GM12878 (cell line): ENCODE data around the gene CNN1. TPM values are rescaled to one million over a fixed set of nuclear protein-coding genes. Genes with fewer than 3 reads are reported as not detected.

Experiments used
- ATAC-seq: fragments of 200-7000 bp; cut with Tn5 transposase; 3 replicates; pipeline ENCODE4 v1.9.1; 2020; ENCODE audit warnings: mild to moderate bottlenecking, moderate library complexity
- BruUV-seq: library from RNA; stranded (reverse); fragments of 400-500 nt; replicated peaks from 2 replicates; lab custom pipeline; 2021; lab: Mats Ljungman, UMichigan
- CTCF ChIA-PET: fragments of 300-600 bp; sonication (Branson Sonifier 250); formaldehyde crosslinking; extraction: SDS; loops from one replicate; lab custom pipeline; 2021; ENCODE audit warnings: inconsistent platforms; lab: Yijun Ruan, JAX
- POLR2A ChIA-PET: fragments of 350-600 bp; formaldehyde crosslinking; extraction: SDS; loops from one replicate; lab custom pipeline; 2021; ENCODE audit warnings: inconsistent platforms; lab: Charles Lee
- RAD21 ChIA-PET: fragments of 300-600 bp; sonication (Branson Sonifier 250); formaldehyde crosslinking; loops from one replicate; lab custom pipeline; 2023; ENCODE audit warnings: antibody characterized with exemption; ENCODE audit not compliant: unreplicated experiment; lab: Charles Lee
- SMC1A ChIA-PET: fragments of 300-600 bp; sonication (Branson Sonifier 250); formaldehyde crosslinking; loops from one replicate; lab custom pipeline; 2023; ENCODE audit not compliant: unreplicated experiment, uncharacterized antibody; lab: Charles Lee
- DNase-seq: peaks from one replicate; pipeline ENCODE4 v3.0.0-alpha.2; 2011; ENCODE audit warnings: low read depth, low spot score
- FAIRE-seq: peaks from 3 replicates; lab custom pipeline; 2011; peaks lifted over from hg19 to GRCh38; lab: Jason Lieb, UNC
- H2AFZ ChIP-seq: 2 replicates; pipeline ENCODE4 v1.6.0; 2011; ENCODE audit warnings: low read depth, low read length, control low read depth; ENCODE audit not compliant: control insufficient read depth
- H3K27ac ChIP-seq: 2 replicates; pipeline ENCODE4 v1.5.1; 2011; ENCODE audit warnings: control low read depth; ENCODE audit not compliant: control insufficient read depth, insufficient read depth
- H3K27me3 ChIP-seq, 2 experiments: replicated peaks in 1 of 2; 2 replicates each; pipeline versions ENCODE4 v1.6.0 to v1.6.1; 2011; ENCODE audit warnings: low read length in 1 of 2; ENCODE audit not compliant: control insufficient read depth in 2 of 2, insufficient read depth in 2 of 2
- H3K36me3 ChIP-seq, 2 experiments: 2 replicates each; pipeline ENCODE4 v1.5.1; 2011; ENCODE audit warnings: low read length in 1 of 2; ENCODE audit not compliant: control insufficient read depth in 2 of 2, insufficient read depth in 2 of 2
- H3K4me1 ChIP-seq: 2 replicates; pipeline ENCODE4 v1.6.1; 2011; ENCODE audit warnings: mild to moderate bottlenecking, low read length, moderate library complexity, mixed read lengths; ENCODE audit not compliant: control insufficient read depth, insufficient read depth
- H3K4me2 ChIP-seq: 2 replicates; pipeline ENCODE4 v1.6.0; 2011; ENCODE audit warnings: control low read depth; ENCODE audit not compliant: control insufficient read depth, insufficient read depth
- H3K4me3 ChIP-seq: fragments of 200-600 bp; sonication (generic); 2 replicates; pipeline ENCODE4 v1.5.1; 2016
- H3K79me2 ChIP-seq: 2 replicates; pipeline ENCODE4 v1.6.0; 2011; ENCODE audit warnings: low read length; ENCODE audit not compliant: control insufficient read depth, insufficient read depth
- H3K9ac ChIP-seq: 2 replicates; pipeline ENCODE4 v1.8.0; 2011; ENCODE audit warnings: low read length, control low read depth, mixed read lengths; ENCODE audit not compliant: control insufficient read depth, insufficient read depth
- H3K9me3 ChIP-seq: replicated peaks from 3 replicates; pipeline ENCODE4 v1.5.1; 2011; ENCODE audit warnings: mild to moderate bottlenecking, low read length; ENCODE audit not compliant: control insufficient read depth, insufficient read depth
- H4K20me1 ChIP-seq: 2 replicates; pipeline ENCODE4 v1.6.0; 2011; ENCODE audit not compliant: control insufficient read depth, insufficient read depth
- MYB ChIP-seq: fragments of 150-350 bp; IDR thresholded peaks from 2 replicates; pipeline ENCODE4 v1.6.1; 2014; ENCODE audit warnings: mild to moderate bottlenecking, low read depth, low read length, borderline replicate concordance
- NFIC ChIP-seq: IDR thresholded peaks from 2 replicates; pipeline ENCODE4 v1.6.1; 2012; ENCODE audit warnings: low read depth, mild to moderate bottlenecking, inconsistent platforms, low read length, moderate library complexity
- SUZ12 ChIP-seq: fragments of 200-600 bp; sonication (generic); IDR thresholded peaks from one replicate; pipeline ENCODE4 v1.6.1; 2018; ENCODE audit warnings: antibody characterized with exemption, mild to moderate bottlenecking; ENCODE audit not compliant: unreplicated experiment
- WGBS: methylation state at CpG from one replicate; pipeline ENCODE4 v1.1.6; 2016; ENCODE audit warnings: low lambda C conversion rate; ENCODE audit not compliant: insufficient replicate concordance, insufficient coverage; ENCODE audit errors: missing lambda C conversion rate; 5-methylcytosine and 5-hydroxymethylcytosine counted together
- in situ Hi-C: fragments of 300-500 bp; cut with MboI; formaldehyde crosslinking; loops from 9 replicates; pipeline ENCODE4 v1.14.3; 2018; ENCODE audit warnings: mixed read lengths
- intact Hi-C: fragments of 100-400 bp; cut with micrococcal nuclease; formaldehyde crosslinking; loops from one replicate; pipeline ENCODE4 v1.14.2; 2022; ENCODE audit not compliant: unreplicated experiment
- polyA plus RNA-seq, 11 experiments: library from polyadenylated mRNA; depleted of rRNA in 4 of 11; unstranded in 6 of 11; stranded (reverse) in 5 of 11; fragments of >200 nt; fragmentation: Nextera tagmentation in 4 of 11; fragmentation: Illumina TruSeq in 1 of 11; extraction: Ambion mirVana in 4 of 11; extraction: Trizol in 1 of 11; gene quantifications; 1 replicate in 1 of 11; 2 replicates in 10 of 11; pipeline versions ENCODE4 v1.2.1 to v1.2.3, GENCODE V29; 2011 to 2016; ENCODE audit warnings: inconsistent platforms in 2 of 11, missing spikeins in 2 of 11, low read depth in 1 of 11
- total RNA-seq, 4 experiments: library from RNA; depleted of rRNA in 3 of 4; stranded (reverse); fragments of >200 nt in 3 of 4; fragmentation: Illumina TruSeq in 1 of 4; extraction: Trizol in 1 of 4; gene quantifications; 2 replicates each; pipeline versions ENCODE4 v1.2.1 to v1.2.3, GENCODE V29; 2013 to 2021
- TF ChIP-seq, protein P1 (sequence below): fragments of 450-650 bp; IDR thresholded peaks from 2 replicates; pipeline ENCODE4 v1.6.1; 2016; ENCODE audit warnings: mild to moderate bottlenecking

The CNN1 gene
- total and polyA plus RNA-seq, 10 of the 15 experiments (the other 5 are each of a cell fraction or from before 2014, with no cell fraction given) = 0.03 to 0.58 (median 0.22) TPM; not detected in 1

GRCh38 chr19:11598103-11598483 lies 59.4 kb downstream of the CNN1 start:
- BruUV-seq = TSS peak; percentile 72
- Histone ChIP-seq H3K79me2 (peaks cover 34% of the 10 kb centered on the region), H4K20me1 (no peaks in the 10 kb centered on the region), H3K27ac (peak overlapping the region; percentile 99), H3K4me1 (peaks cover 14% of the 10 kb centered on the region), H3K4me3 (peak overlapping the region; percentile 83), H3K4me2 (peak overlapping the region; percentile 77), H3K27me3 (no peaks in the 10 kb centered on the region), H3K9me3 (no peaks in the 10 kb centered on the region; the same call in none of the 3 replicates), H3K9ac (peak overlapping the region; percentile 98), H2AFZ (no peak overlapping the region), H3K36me3 (peaks cover 0 to 4% of the 10 kb centered on the region in 2 experiments; a peak in 1 of 4 replicates)
- DNase-seq = no peak
- 75% methylated on average over 10 of the region's 10 CpGs for WGBS
- no peak for FAIRE-seq
- ChIA-PET RAD21 (interaction anchor here (0.9 kb wide), 1 partner anchor 38 kb away, joined by 5 read pairs; no protein-coding TSS in a partner anchor), CTCF (interaction anchor here (0.7 to 1.4 kb wide), 2 partner anchors 137 to 326 kb away, joined by 3 to 4 read pairs; no protein-coding TSS in a partner anchor), POLR2A (interaction anchor here (0.8 to 1.7 kb wide), 3 partner anchors 24 to 39 kb away, joined by 3 to 7 read pairs (median 3); partner anchors contain the start of gene ELOF1), SMC1A (interaction anchor here (0.6 to 0.8 kb wide), 2 partner anchors 16 to 389 kb away, joined by 3 to 4 read pairs; no protein-coding TSS in a partner anchor)
- in situ Hi-C loops (loop anchor here (25.0 kb wide), 1 partner anchor 1564 kb away; the partner anchor contains the start of genes IER2 and STX10), intact Hi-C loops (loop anchor here (5.0 kb wide), 1 partner anchor 214 kb away; the partner anchor contains the start of gene ZNF440)
- TF ChIP-seq MYB (no peak), SUZ12 (no peak), NFIC (peak; percentile 9; the same call in 1 of the 2 replicates)
- TF ChIP-seq, protein P1, sequence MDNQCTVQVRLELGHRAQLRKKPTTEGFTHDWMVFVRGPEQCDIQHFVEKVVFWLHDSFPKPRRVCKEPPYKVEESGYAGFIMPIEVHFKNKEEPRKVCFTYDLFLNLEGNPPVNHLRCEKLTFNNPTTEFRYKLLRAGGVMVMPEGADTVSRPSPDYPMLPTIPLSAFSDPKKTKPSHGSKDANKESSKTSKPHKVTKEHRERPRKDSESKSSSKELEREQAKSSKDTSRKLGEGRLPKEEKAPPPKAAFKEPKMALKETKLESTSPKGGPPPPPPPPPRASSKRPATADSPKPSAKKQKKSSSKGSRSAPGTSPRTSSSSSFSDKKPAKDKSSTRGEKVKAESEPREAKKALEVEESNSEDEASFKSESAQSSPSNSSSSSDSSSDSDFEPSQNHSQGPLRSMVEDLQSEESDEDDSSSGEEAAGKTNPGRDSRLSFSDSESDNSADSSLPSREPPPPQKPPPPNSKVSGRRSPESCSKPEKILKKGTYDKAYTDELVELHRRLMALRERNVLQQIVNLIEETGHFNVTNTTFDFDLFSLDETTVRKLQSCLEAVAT = peak; percentile 82; the same call in 1 of the 2 replicates
- ATAC-seq = no peak; the same call in 1 of the 3 replicates
